COR-L47 (cell line): Measurements from ENCODE around the gene TPH2.

Experiments
- DNase-seq: peaks from one replicate; lab custom pipeline; 2025; lab: John Stamatoyannopoulos, UW

Gene TPH2

GRCh38 chr12:71938728-71939385 lies at the start of gene TPH2:
Gene TPH2 (plus strand): TSS chr12:71938845. CDS start chr12:71938987, 142 bp downstream.
- DNase-seq = no peak

GRCh38 chr12:71890475-71890874 lies 48.2 kb upstream of the TPH2 start:
- DNase-seq = no peak

GRCh38 chr12:71892059-71892458 lies 46.6 kb upstream of the TPH2 start:
- no peak for DNase-seq

GRCh38 chr12:71896205-71896882 lies 42.3 kb upstream of the TPH2 start:
- DNase-seq = no peak

- DNase-seq = no peak
Observed at GRCh38 chr12:71900091-71900490, 38.6 kb upstream of the TPH2 start.

- DNase-seq = no peak
Observed at GRCh38 chr12:71904629-71905028, 34.0 kb upstream of the TPH2 start.

GRCh38 chr12:71935594-71935993 lies 3.1 kb upstream of the TPH2 start:
- DNase-seq = no peak

GRCh38 chr12:71940068-71940467 lies 1.4 kb downstream of the TPH2 start:
- DNase-seq = no peak

GRCh38 chr12:71941174-71941573 lies 2.5 kb downstream of the TPH2 start:
- DNase-seq = no peak

GRCh38 chr12:71942259-71942658 lies 3.6 kb downstream of the TPH2 start:
- DNase-seq = no peak

- DNase-seq = no peak
Observed at GRCh38 chr12:71942703-71943102, 4.1 kb downstream of the TPH2 start.

GRCh38 chr12:71945121-71945520 lies 6.5 kb downstream of the TPH2 start:
- no peak for DNase-seq

GRCh38 chr12:71945883-71946282 lies 7.2 kb downstream of the TPH2 start:
- no peak for DNase-seq

GRCh38 chr12:71947645-71948105 lies 9.0 kb downstream of the TPH2 start:
- peak; percentile 96 for DNase-seq

GRCh38 chr12:71948390-71948789 lies 9.7 kb downstream of the TPH2 start:
- no peak for DNase-seq

- peak; percentile 74 for DNase-seq
Observed at GRCh38 chr12:71949646-71950045, 11.0 kb downstream of the TPH2 start.

- no peak for DNase-seq
Observed at GRCh38 chr12:71950404-71950803, 11.8 kb downstream of the TPH2 start.

- DNase-seq = no peak
Observed at GRCh38 chr12:71950819-71951218, 12.2 kb downstream of the TPH2 start.

GRCh38 chr12:71954083-71954778 lies 15.6 kb downstream of the TPH2 start:
- no peak for DNase-seq

- no peak for DNase-seq
Observed at GRCh38 chr12:71954861-71955260, 16.2 kb downstream of the TPH2 start.

- no peak for DNase-seq
Observed at GRCh38 chr12:71955970-71956369, 17.3 kb downstream of the TPH2 start.

GRCh38 chr12:71958056-71958455 lies 19.4 kb downstream of the TPH2 start:
- no peak for DNase-seq

- no peak for DNase-seq
Observed at GRCh38 chr12:71958457-71958856, 19.8 kb downstream of the TPH2 start.
